ENCODE measurements around the gene AKAP10.
"Not testable (repeated sequence)": the region's sequence is repeated elsewhere in the genome, so short reads cannot be mapped to it uniquely, and the experiment has no call there.

Gene AKAP10

GRCh38 chr17:19897090-19897837, 80.4 kb downstream of the AKAP10 start:
- TF ChIP-seq CTCF (IDR thresholded peaks at IDR 0.05; ENCODE audit: low read length, missing control alignments), result no peak
- peak; percentile 48 for DNase-seq (ENCODE audit: low read depth)
- H3K4me3 ChIP-seq (replicated peaks; ENCODE audit: low read depth, low read length), result no peak overlapping the region

- DNase-seq (ENCODE audit: low read depth), result no peak
- H3K4me3 ChIP-seq (replicated peaks; ENCODE audit: low read depth, low read length), result no peak overlapping the region
- no peak for TF ChIP-seq CTCF (IDR thresholded peaks at IDR 0.05; ENCODE audit: low read length, missing control alignments)
Observed at GRCh38 chr17:19896679-19897078, 80.9 kb downstream of the AKAP10 start.

DNA sequence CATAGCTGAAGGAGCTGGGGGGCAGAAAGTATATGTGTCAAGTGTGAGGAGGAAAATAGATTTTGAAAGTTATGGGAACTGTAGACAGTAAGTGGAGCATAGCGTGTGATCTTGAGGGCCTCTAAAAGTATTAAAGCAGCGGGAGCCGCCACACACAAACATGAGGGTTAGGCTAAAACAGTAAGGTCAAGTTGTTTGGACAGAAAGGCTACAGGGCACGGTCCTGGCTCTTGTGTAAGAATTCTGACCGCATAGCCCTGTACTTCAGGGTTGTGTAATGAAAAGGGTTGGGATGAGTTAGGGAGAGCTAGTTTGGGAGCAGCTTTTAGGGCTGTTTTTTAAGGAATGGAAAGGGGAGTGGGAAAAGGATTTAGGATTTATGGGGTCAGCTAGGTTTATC, 87.1 kb downstream of the AKAP10 start:
- not testable (repeated sequence) for DNase-seq (ENCODE audit: low read depth); H3K4me3 ChIP-seq (replicated peaks; ENCODE audit: low read depth, low read length)

GRCh38 chr17:19890001-19890400, 87.6 kb downstream of the AKAP10 start:
- not testable (repeated sequence) for DNase-seq (ENCODE audit: low read depth); H3K4me3 ChIP-seq (replicated peaks; ENCODE audit: low read depth, low read length)

DNA sequence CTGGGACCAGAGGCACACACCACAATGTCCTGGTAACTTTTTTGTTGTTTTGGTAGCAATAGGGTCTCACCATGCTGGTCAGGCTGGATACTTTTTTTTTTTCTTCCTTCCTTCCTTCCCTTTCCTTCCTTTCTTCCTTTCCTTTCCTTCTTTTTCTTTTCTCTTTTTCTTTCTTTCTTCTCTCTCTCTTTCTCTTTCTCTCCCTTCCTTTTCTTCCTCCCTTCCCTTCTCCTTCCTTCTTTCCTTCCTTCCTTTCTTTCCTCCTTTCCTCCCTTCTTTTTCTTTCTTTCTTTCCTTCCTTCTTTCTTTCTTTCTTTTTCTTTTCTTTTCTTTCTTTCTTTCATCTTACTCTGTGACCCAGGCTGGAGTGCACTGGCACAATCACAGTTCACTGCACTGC, 91.5 kb downstream of the AKAP10 start:
- no peak for TF ChIP-seq CTCF (IDR thresholded peaks at IDR 0.05; ENCODE audit: low read length, missing control alignments)
- no peak overlapping the region for H3K4me3 ChIP-seq (replicated peaks; ENCODE audit: low read depth, low read length)
- DNase-seq (ENCODE audit: low read depth), result no peak

GRCh38 chr17:19883537-19884215, 94.0 kb downstream of the AKAP10 start:
- H3K4me3 ChIP-seq (replicated peaks; ENCODE audit: low read depth, low read length), result no peak overlapping the region
- DNase-seq (ENCODE audit: low read depth), result no peak
- TF ChIP-seq CTCF (IDR thresholded peaks at IDR 0.05; ENCODE audit: low read length, missing control alignments), result no peak

- no peak for TF ChIP-seq CTCF (IDR thresholded peaks at IDR 0.05; ENCODE audit: low read length, missing control alignments)
- H3K4me3 ChIP-seq (replicated peaks; ENCODE audit: low read depth, low read length), result no peak overlapping the region
- DNase-seq (ENCODE audit: low read depth), result no peak
Observed at GRCh38 chr17:19880393-19880792, 97.2 kb downstream of the AKAP10 start.

GRCh38 chr17:19877364-19877945, 100.2 kb downstream of the AKAP10 start:
- DNase-seq (ENCODE audit: low read depth), result no peak
- TF ChIP-seq CTCF (IDR thresholded peaks at IDR 0.05; ENCODE audit: low read length, missing control alignments), result no peak
- H3K4me3 ChIP-seq (replicated peaks; ENCODE audit: low read depth, low read length), result no peak overlapping the region

Measured in fibroblast of pulmonary artery (primary cell).